Body of pancreas (tissue), 4 donors: ENCODE results near the gene SLC49A4.

Source experiments
- POLR2A ChIP-seq, 3 donors: fragments of 450-650 bp; IDR thresholded peaks; one replicate each; pipeline ENCODE4 v1.6.1; 2016; ENCODE audit warnings: antibody characterized with exemption in 3 of 3, mild to moderate bottlenecking in 2 of 3
- TF ChIP-seq, protein P1 (sequence below), 7 experiments: fragments of 450-650 bp in 4 of 7; fragments of 200-600 bp in 3 of 7; sonication (generic) in 3 of 7; IDR thresholded peaks; one replicate each; pipeline ENCODE4 v1.5.1; 2016 to 2019; ENCODE audit warnings: antibody characterized with exemption in 7 of 7

DNA sequence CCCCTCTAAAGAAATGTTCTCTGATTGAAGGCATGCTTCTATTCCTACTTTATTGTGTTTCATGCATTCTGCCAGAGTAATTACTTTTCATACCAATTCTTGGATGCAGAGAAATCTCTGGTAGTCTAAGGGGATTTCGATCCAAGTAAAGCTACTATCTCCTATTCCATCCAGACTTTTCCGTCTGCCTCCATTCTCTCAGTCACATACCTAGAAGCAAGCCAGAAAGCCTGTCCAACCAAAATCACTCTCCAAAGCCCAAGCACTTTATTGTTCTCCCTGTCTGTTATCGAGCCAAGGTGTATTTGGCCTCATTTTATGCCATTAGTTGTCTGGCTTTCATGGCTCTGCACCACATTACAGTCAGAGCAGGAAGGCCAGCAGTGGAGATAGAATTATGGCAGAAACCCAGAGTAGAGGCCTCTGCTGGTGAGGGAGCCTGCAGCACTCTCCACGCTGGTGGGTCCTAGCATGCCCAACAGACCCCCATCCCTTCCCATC is 95.9 kb downstream of the SLC49A4 start:
- TF ChIP-seq, protein P1, sequence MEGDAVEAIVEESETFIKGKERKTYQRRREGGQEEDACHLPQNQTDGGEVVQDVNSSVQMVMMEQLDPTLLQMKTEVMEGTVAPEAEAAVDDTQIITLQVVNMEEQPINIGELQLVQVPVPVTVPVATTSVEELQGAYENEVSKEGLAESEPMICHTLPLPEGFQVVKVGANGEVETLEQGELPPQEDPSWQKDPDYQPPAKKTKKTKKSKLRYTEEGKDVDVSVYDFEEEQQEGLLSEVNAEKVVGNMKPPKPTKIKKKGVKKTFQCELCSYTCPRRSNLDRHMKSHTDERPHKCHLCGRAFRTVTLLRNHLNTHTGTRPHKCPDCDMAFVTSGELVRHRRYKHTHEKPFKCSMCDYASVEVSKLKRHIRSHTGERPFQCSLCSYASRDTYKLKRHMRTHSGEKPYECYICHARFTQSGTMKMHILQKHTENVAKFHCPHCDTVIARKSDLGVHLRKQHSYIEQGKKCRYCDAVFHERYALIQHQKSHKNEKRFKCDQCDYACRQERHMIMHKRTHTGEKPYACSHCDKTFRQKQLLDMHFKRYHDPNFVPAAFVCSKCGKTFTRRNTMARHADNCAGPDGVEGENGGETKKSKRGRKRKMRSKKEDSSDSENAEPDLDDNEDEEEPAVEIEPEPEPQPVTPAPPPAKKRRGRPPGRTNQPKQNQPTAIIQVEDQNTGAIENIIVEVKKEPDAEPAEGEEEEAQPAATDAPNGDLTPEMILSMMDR (IDR thresholded peaks at IDR 0.05): no peak
- TF ChIP-seq POLR2A (IDR thresholded peaks at IDR 0.05): no peak
